NCI-H1694 treated with DMSO at 0.1 percent for 48 hours (cell line): ENCODE results near the gene WDR12.
"Not testable (repeated sequence)": the region's sequence is repeated elsewhere in the genome, so short reads cannot be mapped to it uniquely, and the experiment has no call there.

Experiments
- DNase-seq: peaks from one replicate; lab custom pipeline; 2025; lab: John Stamatoyannopoulos, UW

WDR12 gene

DNA sequence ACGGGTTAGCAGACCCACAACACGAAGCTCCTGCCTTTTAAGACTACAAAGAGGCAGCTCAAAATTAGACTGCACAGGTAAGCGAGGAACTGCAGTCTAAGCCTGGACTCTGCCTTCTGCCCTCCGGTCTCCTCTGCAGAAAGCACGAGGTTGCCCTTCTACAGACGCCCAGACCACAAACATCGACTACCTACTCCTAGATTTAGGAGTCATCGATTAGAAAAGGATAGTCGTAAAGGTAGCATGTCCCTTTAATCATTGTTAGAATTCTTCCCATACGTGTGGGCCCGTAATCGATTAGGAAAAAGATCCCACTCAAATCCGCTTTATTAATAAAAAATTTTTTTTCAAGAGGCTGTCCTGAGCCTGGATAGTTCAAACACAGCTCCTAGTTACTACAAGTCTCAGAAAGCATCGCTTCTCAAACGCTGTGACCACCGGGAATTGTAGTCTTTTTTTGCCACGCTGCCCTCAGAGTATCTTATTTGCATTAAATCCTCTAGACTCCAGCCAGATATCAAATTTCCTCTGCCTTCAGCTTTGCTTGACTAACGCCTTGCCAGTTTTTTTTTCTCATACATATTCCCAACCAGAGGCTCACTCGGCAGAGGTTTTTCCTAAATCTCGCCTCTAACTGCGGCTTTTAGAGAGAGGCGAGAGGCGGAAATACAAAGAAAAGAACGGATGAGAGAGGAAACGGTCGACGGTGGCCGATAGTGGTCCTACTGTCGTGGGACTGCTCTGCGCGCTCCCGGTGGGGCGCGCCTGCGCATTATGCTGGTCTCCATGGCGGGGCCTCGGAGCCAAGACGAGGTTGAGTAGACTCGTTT, at the start of gene WDR12, which contains the start of gene CARF:
WDR12 (minus strand) TSS at position 162 of the 830 bp plus-strand sequence. CDS start 197 bp downstream, outside the sequence.
CARF (plus strand) TSS at position 764 of the 830 bp plus-strand sequence. CDS start 29,628 bp downstream, outside the sequence.
- peak; percentile 98 for DNase-seq

DNA sequence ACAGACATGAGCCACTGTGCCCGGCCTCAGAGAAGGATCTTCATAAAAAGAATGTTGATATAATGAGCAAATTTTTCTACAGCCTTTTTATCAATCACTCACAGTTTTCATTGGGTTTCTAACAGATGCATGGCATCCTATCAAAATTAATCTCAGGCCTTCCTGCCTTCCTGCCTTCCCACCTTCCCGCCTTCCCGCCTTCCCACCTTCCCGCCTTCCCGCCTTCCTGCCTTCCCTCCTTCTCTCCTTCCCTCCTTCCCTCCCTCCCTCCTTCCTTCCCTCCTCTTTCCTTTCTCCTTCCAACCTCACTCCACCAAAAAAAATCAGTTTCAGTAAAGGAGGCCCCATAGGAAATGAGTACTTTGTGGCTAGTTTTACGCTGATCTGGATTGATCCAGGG, 49.1 kb upstream of the WDR12 start:
- no peak for DNase-seq

DNA sequence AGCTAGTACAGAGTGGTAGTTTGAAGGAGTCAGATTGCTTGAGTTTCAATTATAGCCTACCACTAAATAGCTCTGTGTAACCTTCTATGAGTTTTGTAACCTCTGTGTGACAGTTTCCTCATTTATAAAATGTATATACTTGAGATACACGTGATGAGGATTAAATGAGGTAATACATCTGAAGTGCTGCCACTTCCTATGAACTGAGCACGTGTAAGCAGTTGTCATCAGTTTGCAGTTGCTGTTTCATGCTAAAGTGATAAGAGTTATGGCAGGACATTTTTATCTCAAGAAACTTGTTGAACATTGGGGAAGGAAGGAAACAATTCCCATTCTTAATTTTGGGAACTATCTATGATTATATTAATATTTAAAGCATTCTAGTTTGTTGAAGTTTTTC, 39.1 kb upstream of the WDR12 start:
- no peak for DNase-seq

DNA sequence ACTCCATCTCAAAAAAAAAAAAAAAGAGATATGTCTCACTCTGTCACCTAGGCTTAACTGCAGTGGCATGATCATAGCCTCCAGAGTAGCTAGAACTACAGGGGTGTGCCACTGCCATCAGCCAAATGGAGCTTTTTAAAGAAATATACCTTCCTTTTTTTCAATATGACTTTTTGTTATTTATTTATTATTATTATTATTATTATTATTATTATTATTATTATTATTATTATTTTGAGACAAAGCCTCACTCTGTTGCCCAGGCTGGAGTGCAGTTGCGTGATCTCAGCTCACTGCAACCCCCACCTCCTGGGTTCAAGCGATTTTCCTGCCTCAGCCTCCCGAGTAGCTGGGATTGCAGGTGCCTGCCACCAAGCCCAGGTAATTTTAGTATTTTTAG, 37.9 kb upstream of the WDR12 start:
- not testable (repeated sequence) for DNase-seq

DNA sequence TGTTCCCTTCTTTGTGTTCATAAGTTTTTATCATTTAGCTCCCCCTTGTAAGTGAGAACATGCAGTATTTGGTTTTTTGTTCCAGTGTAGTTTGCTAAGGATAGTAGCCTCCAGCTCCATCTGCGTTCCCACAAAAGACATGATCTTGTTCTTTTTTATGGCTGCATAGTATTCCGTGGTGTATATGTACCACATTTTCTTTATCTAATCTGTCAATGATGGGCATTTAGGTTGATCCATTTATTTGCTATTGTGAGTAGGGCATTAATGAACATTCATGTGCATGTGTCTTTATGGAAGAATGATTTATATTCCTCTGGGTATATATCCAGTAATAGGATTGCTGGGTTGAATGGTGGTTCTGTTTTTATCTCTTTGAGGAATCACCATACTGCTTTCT, 34.0 kb upstream of the WDR12 start:
- DNase-seq: no peak

DNA sequence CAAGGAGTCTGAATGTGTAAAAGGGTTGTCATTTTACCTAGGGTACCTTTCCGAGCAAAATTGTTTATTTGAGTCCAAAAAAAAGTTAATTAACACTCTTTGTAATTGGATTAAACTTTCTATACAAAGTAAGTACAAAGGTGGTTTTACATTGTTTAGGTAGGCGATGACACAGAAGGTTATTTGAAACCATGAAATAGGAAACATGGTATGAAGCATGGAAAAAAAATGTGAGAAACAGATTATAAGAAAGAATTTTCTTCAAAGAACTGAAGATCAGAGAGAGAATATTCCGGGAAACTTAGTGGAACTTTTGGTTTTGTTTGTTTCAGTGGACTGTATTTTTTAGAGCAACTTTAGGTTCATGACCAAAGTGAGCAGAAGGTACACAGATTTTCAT, 33.3 kb upstream of the WDR12 start:
- no peak for DNase-seq

DNA sequence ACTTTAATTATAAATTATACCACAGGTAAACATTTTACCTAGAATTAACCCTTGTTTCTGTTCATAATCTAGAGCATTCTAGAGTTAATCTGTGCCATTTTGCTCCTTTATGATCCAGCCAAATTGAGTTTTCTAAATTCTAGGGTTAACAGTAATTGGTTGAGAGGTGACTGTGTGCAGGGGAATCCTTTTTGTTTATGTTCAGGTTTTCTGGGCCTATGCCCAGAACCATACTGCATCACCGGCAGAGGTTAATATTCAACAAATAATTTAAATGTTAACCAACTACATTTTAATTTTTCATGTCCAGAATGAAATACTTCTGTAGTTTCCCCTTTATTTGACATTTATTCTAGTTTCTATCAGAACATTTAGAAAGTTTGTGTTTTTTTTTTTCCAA, 32.9 kb upstream of the WDR12 start:
- no peak for DNase-seq

DNA sequence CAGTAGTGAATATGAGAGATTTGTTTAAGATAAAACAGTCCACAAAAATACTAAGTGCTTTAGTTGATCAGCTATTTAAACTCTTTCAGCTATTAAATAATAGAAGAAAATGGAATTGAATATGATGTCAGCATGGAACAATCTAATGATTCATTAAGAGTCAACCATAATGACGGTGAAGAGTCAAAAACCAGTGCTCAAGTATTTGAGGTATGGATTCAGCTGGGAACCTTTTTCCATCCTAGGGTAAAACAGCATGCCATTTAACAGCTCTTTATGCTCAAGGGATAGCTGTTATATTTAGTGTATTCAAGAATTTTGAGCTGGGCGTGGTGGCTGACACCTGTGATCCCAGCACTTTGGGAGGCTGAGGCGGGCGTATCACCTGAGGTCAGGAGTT, 30.3 kb upstream of the WDR12 start:
- no peak for DNase-seq

DNA sequence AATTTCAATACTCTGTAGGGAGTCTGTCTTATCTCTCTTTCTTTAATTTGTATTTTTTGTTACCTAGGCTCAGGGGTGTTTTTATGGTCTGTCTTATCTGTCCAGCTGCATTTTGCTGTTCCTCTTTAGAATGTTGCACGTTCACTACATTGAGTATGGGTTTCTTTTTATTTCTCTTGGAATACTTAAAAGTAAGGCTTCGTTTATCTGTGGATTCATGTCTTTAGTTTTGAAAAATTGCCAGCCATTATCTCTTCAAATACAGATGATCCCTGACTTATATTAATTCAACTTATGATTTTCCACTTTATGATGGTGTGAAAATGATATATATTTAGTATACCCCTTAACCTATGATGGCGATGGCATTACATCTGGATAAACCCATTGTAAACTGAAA, 27.5 kb upstream of the WDR12 start:
- DNase-seq: no peak

DNA sequence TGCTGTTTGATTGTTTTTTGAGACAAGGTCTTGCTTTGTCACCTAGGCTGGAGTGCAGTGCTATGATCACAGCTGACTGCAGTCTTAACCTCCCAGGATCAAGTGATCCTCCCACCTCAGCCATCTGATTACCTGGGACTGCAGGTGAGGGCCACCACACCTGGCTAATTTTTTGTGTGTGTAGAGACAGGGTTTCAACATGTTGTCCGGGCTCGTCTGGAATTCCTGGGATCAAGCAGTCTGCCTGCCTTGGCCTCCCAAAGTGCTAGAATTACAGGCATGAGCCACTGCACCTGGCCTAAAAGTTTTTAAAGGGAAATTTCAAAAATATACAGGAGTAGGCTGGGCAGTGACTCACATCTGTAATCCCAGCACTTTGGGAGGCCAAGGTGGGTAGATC, 23.0 kb upstream of the WDR12 start:
- no peak for DNase-seq

DNA sequence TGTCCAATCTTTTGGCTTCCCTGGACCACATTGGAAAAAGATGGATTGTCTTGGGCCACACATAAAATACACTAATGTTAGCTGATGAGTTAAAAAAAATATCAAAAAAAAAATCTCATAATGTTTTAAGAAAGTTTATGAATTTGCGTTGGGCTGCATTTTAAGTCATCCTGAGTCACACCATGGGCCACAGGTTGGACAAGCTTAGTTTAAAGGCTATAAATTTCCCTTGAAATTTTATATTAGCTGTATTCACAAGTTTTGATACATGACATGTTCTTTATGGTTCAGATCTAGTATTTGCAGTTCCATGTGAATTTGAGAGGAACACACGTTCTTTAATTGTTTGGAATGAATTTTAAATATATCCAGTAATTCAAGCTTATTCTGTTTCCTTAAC, 22.5 kb upstream of the WDR12 start:
- DNase-seq: no peak

DNA sequence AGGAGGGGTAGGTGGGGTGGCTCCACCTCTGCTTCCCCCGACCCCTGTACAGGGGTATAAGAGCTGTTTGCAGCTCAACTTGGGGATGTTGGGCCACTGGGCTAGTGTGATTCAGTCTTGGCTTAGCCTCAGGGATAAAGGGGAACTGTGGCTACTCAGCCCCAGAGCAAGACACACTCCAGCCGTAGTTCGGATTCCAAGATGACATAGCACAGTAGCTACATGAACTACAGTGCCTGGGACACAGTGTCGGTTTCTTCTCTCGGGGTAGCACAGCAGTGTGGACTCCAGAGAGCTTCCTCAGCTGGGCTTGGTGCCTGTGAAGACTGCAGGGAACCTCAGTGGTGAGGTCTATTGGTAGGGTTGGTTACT, 21.7 kb upstream of the WDR12 start:
- DNase-seq: no peak

DNA sequence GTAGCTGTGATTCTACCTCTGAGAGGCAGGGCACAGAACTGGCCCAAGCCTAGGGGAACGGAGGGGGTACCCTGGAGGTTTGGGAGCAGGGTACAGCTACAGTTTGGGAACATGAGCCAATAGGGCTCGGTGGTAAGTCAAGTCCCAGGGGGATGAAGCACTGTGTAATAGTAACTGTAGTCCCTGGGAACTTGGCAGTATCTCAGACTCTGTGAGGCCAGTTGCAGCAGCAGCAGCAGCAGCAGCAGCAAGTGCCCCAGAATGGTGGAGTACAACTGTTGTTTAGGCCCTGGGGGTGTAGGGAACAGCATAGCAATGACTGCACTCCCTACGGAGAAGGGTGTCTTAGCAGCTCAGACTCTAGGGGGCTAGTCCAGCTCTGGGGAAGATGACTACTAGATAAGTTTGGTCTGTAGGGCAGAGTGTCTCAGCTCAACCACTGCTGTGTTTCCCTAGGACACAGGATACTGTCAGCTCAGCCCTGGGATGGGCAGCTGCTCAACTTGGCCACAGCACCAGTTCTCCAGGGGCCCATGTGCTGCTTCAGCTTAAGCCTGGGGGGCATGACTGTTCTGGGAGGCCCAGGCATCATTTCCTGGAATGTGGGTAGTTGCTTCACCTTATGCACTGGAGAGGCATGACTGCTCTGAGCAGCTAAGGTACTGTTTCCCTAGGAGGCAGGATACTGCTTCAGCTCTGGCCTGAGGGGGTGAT, 21.1 kb upstream of the WDR12 start:
- DNase-seq: no peak

DNA sequence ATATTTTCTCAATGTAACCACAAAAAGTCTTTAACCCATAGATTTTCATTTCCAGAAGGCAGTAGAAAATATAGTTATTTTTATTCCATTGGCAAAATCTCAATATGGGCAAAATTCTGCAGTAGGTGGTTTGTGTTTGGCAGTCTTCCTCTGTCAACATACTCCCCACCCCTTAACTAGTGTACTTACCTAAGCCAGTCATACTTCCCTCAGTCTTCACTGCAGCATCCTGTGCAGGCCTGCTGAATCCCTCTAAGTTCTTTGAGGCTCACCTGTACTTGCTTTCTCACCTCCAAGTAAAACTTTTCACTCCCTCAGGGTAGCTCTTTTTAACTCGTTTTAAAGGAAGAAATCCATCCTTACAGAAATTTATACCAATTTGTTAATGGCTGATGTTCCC, 7.4 kb upstream of the WDR12 start:
- DNase-seq: no peak

DNA sequence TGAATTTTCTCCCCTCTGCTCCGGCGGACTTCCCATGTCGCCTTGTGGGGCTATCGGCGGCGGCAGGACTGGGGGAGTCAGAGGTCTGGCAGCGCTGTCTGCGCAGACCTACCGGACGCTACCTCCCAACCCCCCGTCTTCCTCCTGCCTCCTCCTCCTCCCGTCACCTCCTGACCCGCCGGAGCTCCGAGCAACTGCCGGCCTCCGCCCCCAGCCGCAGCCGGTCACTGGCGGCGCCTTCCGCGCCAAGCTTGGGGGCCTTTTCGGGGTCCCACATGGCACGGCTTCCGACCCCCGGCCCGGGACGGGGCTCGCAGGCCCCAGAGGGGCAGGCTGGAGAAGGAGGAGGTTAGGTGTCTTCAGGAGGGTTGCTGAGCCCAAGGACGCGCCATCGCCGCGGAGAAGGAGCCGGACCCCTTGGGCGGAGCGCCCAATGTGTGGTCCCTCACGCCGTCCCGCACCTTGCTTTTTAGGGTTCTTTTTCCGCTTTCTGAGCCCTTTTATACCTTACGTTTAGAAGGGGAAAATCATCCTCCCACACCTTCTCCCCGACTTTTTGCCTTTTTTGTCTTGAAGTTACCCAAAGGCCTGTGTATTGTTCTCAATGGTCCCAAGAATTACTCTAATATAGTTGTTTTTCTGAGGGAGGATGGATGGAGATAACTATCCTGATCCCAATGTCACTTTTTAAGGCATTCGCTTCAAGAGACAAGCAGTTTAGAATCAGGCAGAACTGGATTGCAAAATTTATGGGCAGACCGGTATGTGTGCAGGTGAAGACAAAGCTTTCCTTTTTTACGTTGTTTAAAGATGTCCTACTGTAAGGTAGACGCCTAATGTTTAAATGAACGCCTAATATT, 1.1 kb upstream of the WDR12 start:
- DNase-seq: peak; percentile 2

DNA sequence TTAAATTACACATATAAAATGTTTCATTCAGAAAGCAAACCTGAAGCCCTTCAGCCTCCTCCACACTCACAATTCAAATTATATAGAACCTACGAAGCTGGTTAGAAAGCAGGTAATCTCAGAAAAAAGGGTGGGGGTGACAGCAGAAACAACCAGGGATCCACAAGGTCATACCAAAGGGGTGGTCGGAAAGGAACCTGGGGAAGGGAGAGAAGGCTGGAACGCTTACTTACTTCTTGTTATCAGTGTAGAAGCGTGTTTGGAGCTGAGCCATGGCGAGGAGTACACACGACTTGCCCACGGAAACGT, 316 bp downstream of the WDR12 start:
- no peak for DNase-seq

DNA sequence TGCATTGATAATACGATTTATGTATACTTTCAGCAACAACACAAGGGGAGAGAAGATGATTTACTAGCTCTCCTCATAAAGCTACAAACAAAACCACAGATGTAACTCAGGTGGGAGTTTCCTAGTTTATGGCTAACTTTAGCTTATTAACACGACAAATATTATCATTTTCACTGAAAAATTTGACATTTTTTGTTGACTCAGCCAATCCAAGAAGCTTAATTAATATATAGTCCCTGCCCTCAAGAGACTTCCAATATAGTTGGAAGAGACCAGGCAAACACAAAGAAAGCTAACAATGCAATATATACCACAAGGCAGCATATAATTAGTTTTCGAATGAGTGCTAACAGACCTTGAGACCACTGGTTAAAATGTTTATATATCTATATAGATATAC, 775 bp downstream of the WDR12 start:
- no peak for DNase-seq

DNA sequence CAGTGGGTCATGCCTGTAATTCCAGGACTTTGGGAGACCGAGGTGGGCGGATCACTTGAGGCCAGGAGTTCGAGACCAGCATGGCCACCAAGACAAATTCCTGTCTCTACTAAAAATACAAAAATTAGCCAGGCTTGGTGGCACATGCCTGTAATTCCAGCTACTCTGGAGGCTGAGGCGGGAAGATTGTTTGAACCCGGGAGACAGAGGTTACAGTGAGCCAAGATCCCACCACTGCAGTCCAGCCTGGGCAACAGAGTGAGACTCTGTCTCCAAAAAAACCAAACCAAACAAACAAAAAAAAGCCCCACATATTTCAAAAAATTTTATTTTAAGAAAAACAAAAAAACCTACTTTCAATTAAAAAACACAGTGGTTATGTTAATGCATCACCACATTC, 1.2 kb downstream of the WDR12 start:
- DNase-seq: not testable (repeated sequence)

DNA sequence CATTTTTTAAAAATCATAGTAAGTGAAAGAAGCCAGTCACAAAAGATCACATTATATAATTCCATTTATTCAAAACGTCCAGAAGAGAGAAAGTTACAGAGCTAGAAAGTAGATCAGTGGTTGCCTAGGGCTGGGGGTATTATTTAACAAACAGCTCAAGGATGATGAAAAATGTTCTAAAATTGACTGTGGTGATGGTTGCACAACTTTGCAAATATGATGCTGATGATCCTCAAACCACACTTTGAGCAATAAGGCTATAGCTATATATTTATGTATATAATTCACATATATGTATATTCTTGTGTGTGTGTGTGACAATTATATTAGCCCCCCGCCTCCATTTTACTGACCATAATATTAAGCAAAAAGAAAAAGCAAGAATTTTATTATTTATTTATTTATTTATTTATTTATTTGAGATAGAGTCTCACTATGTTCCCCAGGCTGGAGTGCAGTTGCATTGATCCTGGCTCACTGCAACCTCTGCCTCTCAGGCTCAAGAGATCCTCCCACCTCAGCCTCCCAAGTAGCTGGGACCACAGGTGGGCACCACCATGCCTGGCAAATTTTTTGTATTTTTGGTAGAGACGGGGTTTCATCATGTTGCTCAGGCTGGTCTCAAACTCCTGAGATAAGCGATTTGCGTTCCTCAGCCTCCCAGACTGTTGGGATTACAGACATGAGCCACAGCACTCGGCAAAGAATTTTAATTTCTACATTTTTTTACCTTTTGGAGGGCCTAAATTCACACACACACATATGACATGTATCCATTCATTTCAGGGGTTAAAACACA, 1.9 kb downstream of the WDR12 start:
- DNase-seq: no peak

DNA sequence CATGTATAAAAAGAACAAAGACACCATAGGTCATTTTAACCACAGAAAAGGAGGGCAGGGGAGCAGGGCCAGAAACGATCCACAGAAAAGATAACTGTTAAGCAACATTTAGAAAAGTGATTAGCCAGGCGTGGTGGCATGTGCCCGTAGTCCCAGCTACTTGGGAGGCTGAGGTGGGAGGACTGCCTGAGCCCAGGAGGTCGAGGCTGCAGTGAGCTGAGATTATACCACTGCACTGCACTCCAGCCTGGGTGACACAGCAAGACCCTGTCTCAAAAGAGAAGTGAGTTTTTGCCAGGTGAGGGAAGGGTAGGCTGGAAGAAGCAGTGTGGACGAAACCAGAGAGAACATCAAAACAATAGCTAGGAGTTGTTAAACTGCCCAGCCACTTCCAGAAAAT, 3.3 kb downstream of the WDR12 start:
- DNase-seq: no peak

DNA sequence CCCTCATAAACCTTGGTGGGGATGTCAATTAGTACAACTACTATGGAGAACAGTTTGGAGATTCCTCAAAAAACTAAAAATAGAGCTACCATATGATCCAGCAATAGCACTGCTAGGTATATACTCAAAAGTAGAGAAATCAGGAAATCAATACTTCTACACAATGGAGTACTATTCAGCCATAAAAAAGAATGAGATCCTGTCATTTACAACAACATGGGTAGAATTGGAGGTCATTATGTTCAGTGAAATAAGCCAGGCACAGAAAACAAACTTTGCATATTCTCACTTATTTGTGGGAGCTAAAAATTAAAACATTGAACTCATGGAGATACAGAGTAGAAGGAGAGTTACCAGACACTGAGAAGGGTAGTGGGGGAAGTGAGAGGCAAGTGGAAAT, 6.0 kb downstream of the WDR12 start:
- not testable (repeated sequence) for DNase-seq

DNA sequence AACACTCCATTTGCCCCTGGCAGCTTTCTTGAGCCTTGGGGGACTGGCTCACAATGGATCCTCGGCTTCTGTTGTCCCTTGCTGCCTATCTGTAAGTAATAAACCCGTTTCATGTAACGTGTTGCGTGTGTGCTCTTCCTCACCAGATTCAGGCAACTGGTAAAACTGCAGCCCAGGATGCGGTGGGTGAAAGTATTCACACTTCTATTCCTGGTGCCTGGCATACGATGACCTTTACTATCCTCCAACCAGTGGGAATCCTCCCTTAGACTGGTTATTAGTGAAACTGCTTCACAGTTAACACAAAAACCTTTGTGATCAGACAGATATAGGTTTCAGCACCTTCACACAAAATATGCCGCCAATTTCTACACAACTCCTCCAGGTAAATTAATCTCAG, 26.3 kb downstream of the WDR12 start:
- no peak for DNase-seq
